K562 (cell line): ENCODE data around the gene LASP1NB.
A peak's percentile ranks its signal among the peaks of the same experiment; 100 is the strongest.

Experiments
- ADNP ChIP-seq: fragments of 200-800 bp; sonication (Bioruptor generic); IDR thresholded peaks from 2 replicates; pipeline ENCODE4 v1.6.1; 2016; ENCODE audit warnings: missing genetic modification characterization, missing compliant biosample characterization
- CHD2 ChIP-seq: IDR thresholded peaks from 2 replicates; pipeline ENCODE4 v1.6.1; 2011; ENCODE audit warnings: low read depth, low read length
- ETS2 ChIP-seq: IDR thresholded peaks from 2 replicates; pipeline ENCODE4 v1.6.1; 2016; ENCODE audit warnings: borderline replicate concordance, missing genetic modification characterization, mild to moderate bottlenecking, moderate library complexity, missing compliant biosample characterization; ENCODE audit not compliant: poor library complexity, severe bottlenecking
- FOXK2 ChIP-seq, 2 experiments: fragments of 450-650 bp; IDR thresholded peaks in 1 of 2; conservative IDR thresholded peaks in 1 of 2; 2 replicates each; pipeline ENCODE4 v1.6.1; 2016; ENCODE audit warnings: low read depth in 2 of 2, mild to moderate bottlenecking in 1 of 2
- GTF2A2 ChIP-seq: IDR thresholded peaks from 2 replicates; pipeline ENCODE4 v1.6.1; 2016; ENCODE audit warnings: mild to moderate bottlenecking, missing genetic modification characterization, missing compliant biosample characterization
- GTF2F1 ChIP-seq: IDR thresholded peaks from 2 replicates; pipeline ENCODE4 v1.6.1; 2011; ENCODE audit warnings: low read depth, low read length, improper control_type of control experiment
- JUNB ChIP-seq: fragments of 450-650 bp; formaldehyde crosslinking; conservative IDR thresholded peaks from 2 replicates; pipeline ENCODE4 v1.4.0; 2020; ENCODE audit warnings: mild to moderate bottlenecking
- JUND ChIP-seq, 2 experiments: IDR thresholded peaks; 2 replicates in 1 of 2; 3 replicates in 1 of 2; pipeline ENCODE4 v1.6.1; 2011; ENCODE audit warnings: borderline replicate concordance in 2 of 2, low read depth in 2 of 2, low read length in 2 of 2, improper control_type of control experiment in 1 of 2, missing biosample characterization in 1 of 2, missing genetic modification characterization in 1 of 2, missing genetic modification reagents in 1 of 2
- NCOA2 ChIP-seq, 2 experiments: fragments of 450-650 bp; IDR thresholded peaks; 2 replicates each; pipeline ENCODE4 v1.6.1; 2018; ENCODE audit warnings: mild to moderate bottlenecking in 2 of 2, moderate library complexity in 1 of 2; ENCODE audit not compliant: partially characterized antibody in 2 of 2
- NCOA6 ChIP-seq: fragments of 450-650 bp; IDR thresholded peaks from 2 replicates; pipeline ENCODE4 v1.6.1; 2017; ENCODE audit warnings: mild to moderate bottlenecking
- PRPF4 ChIP-seq: fragments of 200-400 bp; formaldehyde crosslinking; IDR thresholded peaks from one replicate; pipeline ENCODE4 v1.6.1; 2017; ENCODE audit warnings: low read length, low read depth, mild to moderate bottlenecking; ENCODE audit not compliant: insufficient read depth, poor library complexity, severe bottlenecking
- SMAD4 ChIP-seq: fragments of 250-450 bp; sonication (Bioruptor Pico); conservative IDR thresholded peaks from 2 replicates; pipeline ENCODE4 v1.8.0; 2021; ENCODE audit warnings: inconsistent platforms, mild to moderate bottlenecking, moderate library complexity
- SP2 ChIP-seq: IDR thresholded peaks from 2 replicates; pipeline ENCODE4 v1.6.1; 2011; ENCODE audit warnings: mild to moderate bottlenecking, low read depth, low read length, moderate library complexity; ENCODE audit not compliant: poor library complexity, severe bottlenecking; ENCODE audit errors: extremely low read depth
- ZBED1 ChIP-seq: IDR thresholded peaks from 2 replicates; pipeline ENCODE4 v1.6.1; 2014
- ZNF124 ChIP-seq: sonication (generic); formaldehyde crosslinking; IDR thresholded peaks from 2 replicates; pipeline ENCODE4 v1.8.1; 2022; ENCODE audit warnings: missing genetic modification reagents
- ZNF384 ChIP-seq: IDR thresholded peaks from 2 replicates; pipeline ENCODE4 v1.6.1; 2012; ENCODE audit warnings: low read depth, low read length, improper control_type of control experiment
- TF ChIP-seq, protein P1 (sequence below): sonication (generic); formaldehyde crosslinking; IDR thresholded peaks from 2 replicates; pipeline ENCODE4 v1.8.1; 2022; ENCODE audit warnings: missing genetic modification reagents
- TF ChIP-seq, protein P2 (sequence below): fragments of 450-650 bp; IDR thresholded peaks from 2 replicates; pipeline ENCODE4 v1.6.1; 2016; ENCODE audit warnings: low read depth, mild to moderate bottlenecking, moderate library complexity
- TF ChIP-seq, protein P3 (sequence below): fragments of 450-650 bp; IDR thresholded peaks from 2 replicates; pipeline ENCODE4 v1.6.1; 2017; ENCODE audit warnings: antibody characterized with exemption
- TF ChIP-seq, protein P4 (sequence below): sonication (generic); formaldehyde crosslinking; IDR thresholded peaks from 2 replicates; pipeline ENCODE4 v1.8.0; 2022; ENCODE audit warnings: mild to moderate bottlenecking, missing genetic modification reagents

Gene LASP1NB

GRCh38 chr17:38926293-38927070 is 1.1 kb downstream of the LASP1NB start (continued):
- TF ChIP-seq, protein P1, sequence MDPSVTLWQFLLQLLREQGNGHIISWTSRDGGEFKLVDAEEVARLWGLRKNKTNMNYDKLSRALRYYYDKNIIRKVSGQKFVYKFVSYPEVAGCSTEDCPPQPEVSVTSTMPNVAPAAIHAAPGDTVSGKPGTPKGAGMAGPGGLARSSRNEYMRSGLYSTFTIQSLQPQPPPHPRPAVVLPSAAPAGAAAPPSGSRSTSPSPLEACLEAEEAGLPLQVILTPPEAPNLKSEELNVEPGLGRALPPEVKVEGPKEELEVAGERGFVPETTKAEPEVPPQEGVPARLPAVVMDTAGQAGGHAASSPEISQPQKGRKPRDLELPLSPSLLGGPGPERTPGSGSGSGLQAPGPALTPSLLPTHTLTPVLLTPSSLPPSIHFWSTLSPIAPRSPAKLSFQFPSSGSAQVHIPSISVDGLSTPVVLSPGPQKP (CRISPR knock-in tag) = no peak
- no peak for TF ChIP-seq GTF2A2 (tag)
- TF ChIP-seq JUND (IDR thresholded peaks at IDR 0.05; ENCODE audit: borderline replicate concordance, low read depth, low read length) = peak; percentile 36; the same call in 1 of the 2 replicates
- peak; percentile 27; the same call in 1 of the 3 replicates for TF ChIP-seq JUND (tag; IDR thresholded peaks at IDR 0.05; ENCODE audit: borderline replicate concordance, low read depth, low read length)
- no peak for TF ChIP-seq ADNP (tag)
- TF ChIP-seq ZNF124 (CRISPR knock-in tag) = no peak
- no peak for TF ChIP-seq CHD2
- TF ChIP-seq, protein P2, sequence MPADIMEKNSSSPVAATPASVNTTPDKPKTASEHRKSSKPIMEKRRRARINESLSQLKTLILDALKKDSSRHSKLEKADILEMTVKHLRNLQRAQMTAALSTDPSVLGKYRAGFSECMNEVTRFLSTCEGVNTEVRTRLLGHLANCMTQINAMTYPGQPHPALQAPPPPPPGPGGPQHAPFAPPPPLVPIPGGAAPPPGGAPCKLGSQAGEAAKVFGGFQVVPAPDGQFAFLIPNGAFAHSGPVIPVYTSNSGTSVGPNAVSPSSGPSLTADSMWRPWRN = peak; percentile 76
- TF ChIP-seq, protein P3, sequence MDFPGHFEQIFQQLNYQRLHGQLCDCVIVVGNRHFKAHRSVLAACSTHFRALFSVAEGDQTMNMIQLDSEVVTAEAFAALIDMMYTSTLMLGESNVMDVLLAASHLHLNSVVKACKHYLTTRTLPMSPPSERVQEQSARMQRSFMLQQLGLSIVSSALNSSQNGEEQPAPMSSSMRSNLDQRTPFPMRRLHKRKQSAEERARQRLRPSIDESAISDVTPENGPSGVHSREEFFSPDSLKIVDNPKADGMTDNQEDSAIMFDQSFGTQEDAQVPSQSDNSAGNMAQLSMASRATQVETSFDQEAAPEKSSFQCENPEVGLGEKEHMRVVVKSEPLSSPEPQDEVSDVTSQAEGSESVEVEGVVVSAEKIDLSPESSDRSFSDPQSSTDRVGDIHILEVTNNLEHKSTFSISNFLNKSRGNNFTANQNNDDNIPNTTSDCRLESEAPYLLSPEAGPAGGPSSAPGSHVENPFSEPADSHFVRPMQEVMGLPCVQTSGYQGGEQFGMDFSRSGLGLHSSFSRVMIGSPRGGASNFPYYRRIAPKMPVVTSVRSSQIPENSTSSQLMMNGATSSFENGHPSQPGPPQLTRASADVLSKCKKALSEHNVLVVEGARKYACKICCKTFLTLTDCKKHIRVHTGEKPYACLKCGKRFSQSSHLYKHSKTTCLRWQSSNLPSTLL = no peak
- no peak for TF ChIP-seq ETS2 (tag)
- TF ChIP-seq SMAD4 (CRISPR knock-in tag) = peak; percentile 94
- TF ChIP-seq PRPF4 = no peak
- no peak for TF ChIP-seq FOXK2 (conservative IDR thresholded peaks at IDR 0.05 in 1 of 2, IDR thresholded peaks at IDR 0.05 in 1 of 2; ENCODE audit: low read depth in 2 of 2)
- no peak for TF ChIP-seq SP2
- TF ChIP-seq, protein P4, sequence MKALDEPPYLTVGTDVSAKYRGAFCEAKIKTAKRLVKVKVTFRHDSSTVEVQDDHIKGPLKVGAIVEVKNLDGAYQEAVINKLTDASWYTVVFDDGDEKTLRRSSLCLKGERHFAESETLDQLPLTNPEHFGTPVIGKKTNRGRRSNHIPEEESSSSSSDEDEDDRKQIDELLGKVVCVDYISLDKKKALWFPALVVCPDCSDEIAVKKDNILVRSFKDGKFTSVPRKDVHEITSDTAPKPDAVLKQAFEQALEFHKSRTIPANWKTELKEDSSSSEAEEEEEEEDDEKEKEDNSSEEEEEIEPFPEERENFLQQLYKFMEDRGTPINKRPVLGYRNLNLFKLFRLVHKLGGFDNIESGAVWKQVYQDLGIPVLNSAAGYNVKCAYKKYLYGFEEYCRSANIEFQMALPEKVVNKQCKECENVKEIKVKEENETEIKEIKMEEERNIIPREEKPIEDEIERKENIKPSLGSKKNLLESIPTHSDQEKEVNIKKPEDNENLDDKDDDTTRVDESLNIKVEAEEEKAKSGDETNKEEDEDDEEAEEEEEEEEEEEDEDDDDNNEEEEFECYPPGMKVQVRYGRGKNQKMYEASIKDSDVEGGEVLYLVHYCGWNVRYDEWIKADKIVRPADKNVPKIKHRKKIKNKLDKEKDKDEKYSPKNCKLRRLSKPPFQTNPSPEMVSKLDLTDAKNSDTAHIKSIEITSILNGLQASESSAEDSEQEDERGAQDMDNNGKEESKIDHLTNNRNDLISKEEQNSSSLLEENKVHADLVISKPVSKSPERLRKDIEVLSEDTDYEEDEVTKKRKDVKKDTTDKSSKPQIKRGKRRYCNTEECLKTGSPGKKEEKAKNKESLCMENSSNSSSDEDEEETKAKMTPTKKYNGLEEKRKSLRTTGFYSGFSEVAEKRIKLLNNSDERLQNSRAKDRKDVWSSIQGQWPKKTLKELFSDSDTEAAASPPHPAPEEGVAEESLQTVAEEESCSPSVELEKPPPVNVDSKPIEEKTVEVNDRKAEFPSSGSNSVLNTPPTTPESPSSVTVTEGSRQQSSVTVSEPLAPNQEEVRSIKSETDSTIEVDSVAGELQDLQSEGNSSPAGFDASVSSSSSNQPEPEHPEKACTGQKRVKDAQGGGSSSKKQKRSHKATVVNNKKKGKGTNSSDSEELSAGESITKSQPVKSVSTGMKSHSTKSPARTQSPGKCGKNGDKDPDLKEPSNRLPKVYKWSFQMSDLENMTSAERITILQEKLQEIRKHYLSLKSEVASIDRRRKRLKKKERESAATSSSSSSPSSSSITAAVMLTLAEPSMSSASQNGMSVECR = no peak
- no peak for TF ChIP-seq JUNB
- TF ChIP-seq GTF2F1 = no peak
- TF ChIP-seq ZNF384 = no peak
- no peak for TF ChIP-seq NCOA6
- TF ChIP-seq ZBED1 = no peak
- TF ChIP-seq NCOA2 (IDR thresholded peaks at IDR 0.05; ENCODE audit: partially characterized antibody in 2 of 2) = no peak
